Measurements from ENCODE around the gene PKD1L1.

Gene PKD1L1

GRCh38 chr7:47935336-47935735, 12.9 kb downstream of the PKD1L1 start:
- Histone ChIP-seq H3K4me3 (ENCODE audit: low read depth, low read length) (no peak overlapping the region), H3K36me3 (ENCODE audit: control insufficient read depth in 2 of 2, insufficient read depth in 1 of 2, low read length in 2 of 2) (no peaks in the 10 kb centered on the region), H3K27ac (ENCODE audit: extremely low read depth, low read depth, low read length) (no peak overlapping the region), H3K4me1 (ENCODE audit: control insufficient read depth, insufficient read depth, low read length) (no peaks in the 10 kb centered on the region), H3K9me3 (ENCODE audit: control insufficient read depth, insufficient read depth, low read depth, low read length) (no peaks in the 10 kb centered on the region)
- ChIA-PET CTCF (interaction anchor here (0.8 to 2.9 kb wide), 3 partner anchors 9 to 669 kb away, joined by 4 to 18 read pairs (median 5); no protein-coding TSS in a partner anchor), POLR2A (no interaction called here)
- no peak for TF ChIP-seq ZNF626 (tag by site-specific recombination; IDR thresholded peaks at IDR 0.05)
- no peak for TF ChIP-seq ZNF785 (tag by site-specific recombination; IDR thresholded peaks at IDR 0.05)
- TF ChIP-seq ZNF18 (tag by site-specific recombination; IDR thresholded peaks at IDR 0.05): no peak
- no peak for TF ChIP-seq SP2 (tag by site-specific recombination; IDR thresholded peaks at IDR 0.05)
- no peak for TF ChIP-seq RBAK (tag by site-specific recombination; IDR thresholded peaks at IDR 0.05)
- TF ChIP-seq ZBTB10 (tag by site-specific recombination; IDR thresholded peaks at IDR 0.05): no peak
- no peak for TF ChIP-seq PRDM1 (tag by site-specific recombination; IDR thresholded peaks at IDR 0.05)
- TF ChIP-seq ZNF776 (tag by site-specific recombination; IDR thresholded peaks at IDR 0.05; ENCODE audit: borderline replicate concordance): no peak
- no peak for TF ChIP-seq HIC1 (tag by site-specific recombination; IDR thresholded peaks at IDR 0.05)
- TF ChIP-seq ZNF335 (tag by site-specific recombination; conservative IDR thresholded peaks at IDR 0.05): no peak
- TF ChIP-seq ZBTB20 (tag by site-specific recombination; IDR thresholded peaks at IDR 0.05): no peak
- no peak for TF ChIP-seq ZNF558 (tag by site-specific recombination; IDR thresholded peaks at IDR 0.05)
- no peak for TF ChIP-seq ZNF362 (tag by site-specific recombination; IDR thresholded peaks at IDR 0.05)
- TF ChIP-seq ZNF366 (tag by site-specific recombination; conservative IDR thresholded peaks at IDR 0.05): no peak
- no peak for TF ChIP-seq ELK4 (IDR thresholded peaks at IDR 0.05; ENCODE audit: borderline replicate concordance, low read depth, low read length)
- TF ChIP-seq ZNF518A (tag by site-specific recombination; conservative IDR thresholded peaks at IDR 0.05; ENCODE audit: low read depth): no peak
- no peak for TF ChIP-seq PRDM2 (tag by site-specific recombination; IDR thresholded peaks at IDR 0.05; ENCODE audit: borderline replicate concordance)
- TF ChIP-seq ZNF600 (tag by site-specific recombination; IDR thresholded peaks at IDR 0.05): no peak

Measured in HEK293 (cell line).